ENCODE data around the gene KIAA1191.

KIAA1191 gene

DNA sequence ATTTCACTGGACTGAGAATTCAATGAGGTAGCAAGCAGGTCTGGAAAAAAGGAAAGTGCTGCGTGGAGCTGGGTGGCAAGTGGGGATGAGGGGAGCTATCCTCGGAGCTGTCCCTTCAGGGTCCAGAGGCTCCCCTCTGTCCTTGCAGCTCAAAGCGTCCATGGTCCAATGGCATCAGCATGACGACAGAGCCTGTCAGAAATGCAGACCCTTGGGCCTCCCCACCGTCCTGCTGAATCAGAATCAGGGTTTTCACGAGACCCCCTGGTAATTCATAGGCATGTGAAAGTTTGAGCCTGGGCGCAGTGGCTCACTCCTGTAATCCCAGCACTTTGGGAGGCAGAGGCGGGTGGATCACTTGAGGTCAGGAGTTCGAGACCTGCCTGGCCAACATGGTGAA is 32.5 kb upstream of the KIAA1191 start:
- no peaks in the 10 kb centered on the region for H3K4me1 ChIP-seq (ENCODE audit: insufficient read depth, low read length, poor library complexity, severe bottlenecking)
- H3K36me3 ChIP-seq (ENCODE audit: insufficient read depth, low read length) = no peaks in the 10 kb centered on the region
- no peaks in the 10 kb centered on the region for H3F3A ChIP-seq (ENCODE audit: low read depth)
- H3K27me3 ChIP-seq (ENCODE audit: insufficient read depth, low read length, poor library complexity, severe bottlenecking) = no peaks in the 10 kb centered on the region
- H2AFZ ChIP-seq (ENCODE audit: low read length) = no peak overlapping the region
- no peak overlapping the region for H3K4me3 ChIP-seq (ENCODE audit: low read length, poor library complexity, severe bottlenecking)
- TF ChIP-seq EZH2phosphoT487 (IDR thresholded peaks at IDR 0.05; ENCODE audit: borderline replicate concordance) = no peak
- TF ChIP-seq, protein P1, sequence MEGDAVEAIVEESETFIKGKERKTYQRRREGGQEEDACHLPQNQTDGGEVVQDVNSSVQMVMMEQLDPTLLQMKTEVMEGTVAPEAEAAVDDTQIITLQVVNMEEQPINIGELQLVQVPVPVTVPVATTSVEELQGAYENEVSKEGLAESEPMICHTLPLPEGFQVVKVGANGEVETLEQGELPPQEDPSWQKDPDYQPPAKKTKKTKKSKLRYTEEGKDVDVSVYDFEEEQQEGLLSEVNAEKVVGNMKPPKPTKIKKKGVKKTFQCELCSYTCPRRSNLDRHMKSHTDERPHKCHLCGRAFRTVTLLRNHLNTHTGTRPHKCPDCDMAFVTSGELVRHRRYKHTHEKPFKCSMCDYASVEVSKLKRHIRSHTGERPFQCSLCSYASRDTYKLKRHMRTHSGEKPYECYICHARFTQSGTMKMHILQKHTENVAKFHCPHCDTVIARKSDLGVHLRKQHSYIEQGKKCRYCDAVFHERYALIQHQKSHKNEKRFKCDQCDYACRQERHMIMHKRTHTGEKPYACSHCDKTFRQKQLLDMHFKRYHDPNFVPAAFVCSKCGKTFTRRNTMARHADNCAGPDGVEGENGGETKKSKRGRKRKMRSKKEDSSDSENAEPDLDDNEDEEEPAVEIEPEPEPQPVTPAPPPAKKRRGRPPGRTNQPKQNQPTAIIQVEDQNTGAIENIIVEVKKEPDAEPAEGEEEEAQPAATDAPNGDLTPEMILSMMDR (conservative IDR thresholded peaks at IDR 0.05; ENCODE audit: low read length) = no peak
- H4K20me1 ChIP-seq (ENCODE audit: insufficient read depth, low read length, poor library complexity, severe bottlenecking) = no peaks in the 10 kb centered on the region
- H3K4me2 ChIP-seq (ENCODE audit: low read depth, low read length, poor library complexity, severe bottlenecking) = no peak overlapping the region
- H3K79me2 ChIP-seq (ENCODE audit: insufficient read depth, low read length) = peaks cover 8% of the 10 kb centered on the region; the same call in 1 of the 2 replicates
- H3K9me3 ChIP-seq (ENCODE audit: insufficient read depth, low read depth, low read length) = no peaks in the 10 kb centered on the region
- no peaks in the 10 kb centered on the region for H3K9me2 ChIP-seq (replicated peaks; ENCODE audit: low read depth, low read length)
- H3K9ac ChIP-seq (ENCODE audit: low read depth, low read length, poor library complexity, severe bottlenecking) = no peak overlapping the region

DNA sequence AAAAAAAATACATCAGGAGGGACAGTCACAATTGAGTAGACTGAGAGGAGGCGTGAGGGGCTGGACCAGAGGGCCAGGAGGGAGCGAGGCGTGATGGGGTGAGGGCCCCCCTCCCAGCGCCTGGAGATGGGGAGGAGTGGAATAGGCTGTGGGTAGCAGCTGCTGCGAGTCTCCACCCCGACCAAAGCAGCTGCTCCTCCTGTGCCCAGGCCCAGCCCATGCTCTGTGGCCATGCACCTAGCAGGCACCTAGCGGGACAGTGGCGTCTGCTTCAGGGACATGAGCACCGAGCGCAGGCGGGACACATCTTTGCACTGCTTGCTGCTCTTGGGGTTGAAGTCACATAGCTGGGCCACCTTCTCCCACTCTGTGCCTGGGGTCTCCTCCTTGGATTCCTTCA is 31.0 kb upstream of the KIAA1191 start:
- no peaks in the 10 kb centered on the region for H3K4me1 ChIP-seq (ENCODE audit: insufficient read depth, low read length, poor library complexity, severe bottlenecking)
- no peaks in the 10 kb centered on the region for H3K27me3 ChIP-seq (ENCODE audit: insufficient read depth, low read length, poor library complexity, severe bottlenecking)
- no peak for TF ChIP-seq EZH2phosphoT487 (IDR thresholded peaks at IDR 0.05; ENCODE audit: borderline replicate concordance)
- TF ChIP-seq, protein P1 (conservative IDR thresholded peaks at IDR 0.05; ENCODE audit: low read length) = no peak
- H3K9me2 ChIP-seq (replicated peaks; ENCODE audit: low read depth, low read length) = no peaks in the 10 kb centered on the region
- H2AFZ ChIP-seq (ENCODE audit: low read length) = no peak overlapping the region
- no peak overlapping the region for H3K4me3 ChIP-seq (ENCODE audit: low read length, poor library complexity, severe bottlenecking)
- H3K79me2 ChIP-seq (ENCODE audit: insufficient read depth, low read length) = peaks cover 16% of the 10 kb centered on the region
- H3F3A ChIP-seq (ENCODE audit: low read depth) = no peaks in the 10 kb centered on the region
- H4K20me1 ChIP-seq (ENCODE audit: insufficient read depth, low read length, poor library complexity, severe bottlenecking) = no peaks in the 10 kb centered on the region
- no peak overlapping the region for H3K4me2 ChIP-seq (ENCODE audit: low read depth, low read length, poor library complexity, severe bottlenecking)
- no peak overlapping the region for H3K9ac ChIP-seq (ENCODE audit: low read depth, low read length, poor library complexity, severe bottlenecking)
- H3K9me3 ChIP-seq (ENCODE audit: insufficient read depth, low read depth, low read length) = no peaks in the 10 kb centered on the region
- H3K36me3 ChIP-seq (ENCODE audit: insufficient read depth, low read length) = no peaks in the 10 kb centered on the region

DNA sequence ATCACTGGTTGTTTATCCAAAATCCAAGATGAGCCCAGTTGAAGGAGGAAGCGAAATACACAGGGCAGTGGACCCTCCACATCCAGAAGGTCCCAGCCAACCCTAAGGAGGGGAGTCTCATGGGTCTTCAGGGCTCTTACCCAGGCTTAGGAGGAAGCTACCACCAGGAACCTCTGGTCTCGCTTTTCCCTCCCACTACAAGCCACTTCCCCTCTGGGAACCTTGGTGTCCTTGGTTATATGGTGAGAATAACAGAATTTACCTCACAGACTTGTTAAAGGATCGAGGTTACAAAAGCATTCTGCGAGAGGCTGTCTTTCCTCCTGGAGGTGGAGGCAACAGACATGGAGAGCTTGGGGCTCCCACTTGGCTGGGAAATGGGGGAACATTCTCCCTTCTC is 30.4 kb upstream of the KIAA1191 start:
- H3K9me2 ChIP-seq (replicated peaks; ENCODE audit: low read depth, low read length) = no peaks in the 10 kb centered on the region
- TF ChIP-seq, protein P1 (conservative IDR thresholded peaks at IDR 0.05; ENCODE audit: low read length) = no peak
- H3K4me3 ChIP-seq (ENCODE audit: low read length, poor library complexity, severe bottlenecking) = no peak overlapping the region
- H3K79me2 ChIP-seq (ENCODE audit: insufficient read depth, low read length) = peaks cover 22% of the 10 kb centered on the region
- H3K36me3 ChIP-seq (ENCODE audit: insufficient read depth, low read length) = no peaks in the 10 kb centered on the region
- no peaks in the 10 kb centered on the region for H3F3A ChIP-seq (ENCODE audit: low read depth)
- H4K20me1 ChIP-seq (ENCODE audit: insufficient read depth, low read length, poor library complexity, severe bottlenecking) = no peaks in the 10 kb centered on the region
- no peaks in the 10 kb centered on the region for H3K4me1 ChIP-seq (ENCODE audit: insufficient read depth, low read length, poor library complexity, severe bottlenecking)
- H3K4me2 ChIP-seq (ENCODE audit: low read depth, low read length, poor library complexity, severe bottlenecking) = no peak overlapping the region
- no peak overlapping the region for H2AFZ ChIP-seq (ENCODE audit: low read length)
- no peaks in the 10 kb centered on the region for H3K9me3 ChIP-seq (ENCODE audit: insufficient read depth, low read depth, low read length)
- H3K27me3 ChIP-seq (ENCODE audit: insufficient read depth, low read length, poor library complexity, severe bottlenecking) = no peaks in the 10 kb centered on the region
- no peak overlapping the region for H3K9ac ChIP-seq (ENCODE audit: low read depth, low read length, poor library complexity, severe bottlenecking)

All from Loucy (cell line).